ENCODE results near the gene AKAP13. TPM values are rescaled to one million over a fixed set of nuclear protein-coding genes. Genes with fewer than 3 reads are reported as not detected.

The AKAP13 gene
- total and polyA plus RNA-seq, 2 of the 13 experiments (the other 11 are each of a cell fraction or from before 2014, with no cell fraction given), result 6.7 to 27.1 TPM

DNA sequence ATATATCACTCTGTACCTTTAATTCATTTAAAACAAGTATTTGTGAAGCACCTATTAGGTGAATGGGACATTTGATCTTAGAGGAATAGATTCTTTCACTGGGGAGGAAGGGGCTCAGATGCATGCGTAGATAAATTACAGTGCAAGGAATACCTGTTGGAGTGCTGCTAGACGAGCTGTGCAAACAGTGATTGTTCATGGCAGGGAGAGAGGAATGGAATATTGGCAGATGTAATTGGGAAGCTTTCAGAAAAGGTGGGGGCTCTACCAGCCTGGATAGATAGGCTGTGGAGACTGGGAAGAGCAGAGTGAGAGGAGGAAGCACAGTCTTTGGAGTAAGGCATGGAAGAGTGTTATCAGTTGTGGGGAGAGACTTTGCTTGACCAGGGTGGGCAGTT lies 116.8 kb downstream of the AKAP13 start (continued):
- TF ChIP-seq, protein P1, sequence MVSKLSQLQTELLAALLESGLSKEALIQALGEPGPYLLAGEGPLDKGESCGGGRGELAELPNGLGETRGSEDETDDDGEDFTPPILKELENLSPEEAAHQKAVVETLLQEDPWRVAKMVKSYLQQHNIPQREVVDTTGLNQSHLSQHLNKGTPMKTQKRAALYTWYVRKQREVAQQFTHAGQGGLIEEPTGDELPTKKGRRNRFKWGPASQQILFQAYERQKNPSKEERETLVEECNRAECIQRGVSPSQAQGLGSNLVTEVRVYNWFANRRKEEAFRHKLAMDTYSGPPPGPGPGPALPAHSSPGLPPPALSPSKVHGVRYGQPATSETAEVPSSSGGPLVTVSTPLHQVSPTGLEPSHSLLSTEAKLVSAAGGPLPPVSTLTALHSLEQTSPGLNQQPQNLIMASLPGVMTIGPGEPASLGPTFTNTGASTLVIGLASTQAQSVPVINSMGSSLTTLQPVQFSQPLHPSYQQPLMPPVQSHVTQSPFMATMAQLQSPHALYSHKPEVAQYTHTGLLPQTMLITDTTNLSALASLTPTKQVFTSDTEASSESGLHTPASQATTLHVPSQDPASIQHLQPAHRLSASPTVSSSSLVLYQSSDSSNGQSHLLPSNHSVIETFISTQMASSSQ (IDR thresholded peaks at IDR 0.05; ENCODE audit: low read depth), result no peak
- TF ChIP-seq, protein P1 (CRISPR knock-in tag; IDR thresholded peaks at IDR 0.05; ENCODE audit: borderline replicate concordance), result no peak
- TF ChIP-seq HBP1 (CRISPR knock-in tag; IDR thresholded peaks at IDR 0.05; ENCODE audit: low read depth) (no peak), RARG (CRISPR knock-in tag; IDR thresholded peaks at IDR 0.05; ENCODE audit: low read depth) (no peak), U2AF2 (IDR thresholded peaks at IDR 0.05; ENCODE audit: low read depth, low read length) (no peak), JDP2 (CRISPR knock-in tag; IDR thresholded peaks at IDR 0.05; ENCODE audit: borderline replicate concordance) (no peak), ZNF615 (CRISPR knock-in tag; IDR thresholded peaks at IDR 0.05; ENCODE audit: borderline replicate concordance) (no peak)

GRCh38 chr15:85498471-85498870 lies 118.1 kb downstream of the AKAP13 start:
- Histone ChIP-seq H3K9me3 (ENCODE audit: low read length) (no peaks in the 10 kb centered on the region), H3K9ac (ENCODE audit: insufficient read depth, low read depth, low read length) (no peak overlapping the region), H3K27ac (ENCODE audit: extremely low read length, insufficient read depth, low read length) (no peak overlapping the region), H3K4me2 (ENCODE audit: low read depth, low read length) (no peak overlapping the region), H3K79me2 (ENCODE audit: insufficient read depth, low read length) (peaks cover 2% of the 10 kb centered on the region), H4K20me1 (ENCODE audit: insufficient read depth, low read length) (no peaks in the 10 kb centered on the region), H3K36me3 (replicated peaks in 1 of 2; ENCODE audit: control insufficient read depth in 1 of 2, insufficient read depth in 2 of 2, low read length in 2 of 2) (no peaks in the 10 kb centered on the region; a peak in 1 of 5 replicates), H3K4me1 (ENCODE audit: insufficient read depth, low read length) (peaks cover 26% of the 10 kb centered on the region), H2AFZ (ENCODE audit: low read length) (no peak overlapping the region), H3K27me3 (ENCODE audit: control insufficient read depth in 1 of 2, insufficient read depth in 2 of 2, low read length in 2 of 2) (no peaks in the 10 kb centered on the region; a peak in 1 of 5 replicates), H3K4me3 (replicated peaks in 1 of 3; ENCODE audit: insufficient read depth in 1 of 3, low read depth in 2 of 3, low read length in 3 of 3) (no peak overlapping the region)
- POLR2A ChIA-PET, result no interaction called here
- ATAC-seq, result no peak
- in situ Hi-C loops (cut with HindIII; ENCODE audit: extremely low pct_ligation_motif_present, low pct_unique_long_range_greater_than_20kb), result no loop called here
- CTCF ChIA-PET (ENCODE audit: low intra/inter-chr PET ratio, low total read pairs), result no interaction called here
- intact Hi-C loops (cut with micrococcal nuclease; ENCODE audit: unreplicated experiment), result no loop called here
- 94% methylated on average over 6 of the region's 6 CpGs for WGBS (ENCODE audit: low lambda C conversion rate)
- no TSS peak for BruUV-seq (replicated peaks)
- no peak for FAIRE-seq
- DNase-seq (ENCODE audit: low spot score), result no peak
- TF ChIP-seq PHF5A (CRISPR knock-in tag; IDR thresholded peaks at IDR 0.05; ENCODE audit: low read depth, unreplicated experiment), result no peak
- TF ChIP-seq SSRP1 (CRISPR knock-in tag; IDR thresholded peaks at IDR 0.05), result no peak
- TF ChIP-seq ATRX (CRISPR knock-in tag; IDR thresholded peaks at IDR 0.05; ENCODE audit: borderline replicate concordance), result no peak
- no peak for TF ChIP-seq ZZZ3 (CRISPR knock-in tag; IDR thresholded peaks at IDR 0.05; ENCODE audit: borderline replicate concordance)
- no peak for TF ChIP-seq POGZ (CRISPR knock-in tag; IDR thresholded peaks at IDR 0.05)
- no peak for TF ChIP-seq MAX (IDR thresholded peaks at IDR 0.05)
- no peak for TF ChIP-seq ZKSCAN1 (IDR thresholded peaks at IDR 0.05; ENCODE audit: low read length)
- TF ChIP-seq ATF4 (CRISPR knock-in tag; IDR thresholded peaks at IDR 0.05), result no peak
